ENCODE results near the gene ERGIC3.
"Not testable (repeated sequence)": the region's sequence is repeated elsewhere in the genome, so short reads cannot be mapped to it uniquely, and the experiment has no call there.

The ERGIC3 gene

GRCh38 chr20:35511814-35512420 is 30.0 kb upstream of the ERGIC3 start:
- peak; percentile 98 for TF ChIP-seq CTCF (IDR thresholded peaks at IDR 0.05; ENCODE audit: poor library complexity, severe bottlenecking)
- ATAC-seq (ENCODE audit: low read depth) (peak; percentile 4; the same call in 1 of the 3 replicates), DNase-seq (ENCODE audit: low spot score) (no peak)
- Histone ChIP-seq H3K36me3 (ENCODE audit: low read depth) (peaks cover 66% of the 10 kb centered on the region), H3K27me3 (ENCODE audit: insufficient read depth, poor library complexity, severe bottlenecking) (no peaks in the 10 kb centered on the region), H3K9me3 (ENCODE audit: severe bottlenecking) (no peaks in the 10 kb centered on the region), H3K4me3 (ENCODE audit: severe bottlenecking) (no peak overlapping the region), H3K27ac (ENCODE audit: poor library complexity, severe bottlenecking) (no peak overlapping the region), H3K4me1 (ENCODE audit: insufficient read depth, poor library complexity, severe bottlenecking) (peaks cover 8% of the 10 kb centered on the region)

- Histone ChIP-seq H3K27me3 (ENCODE audit: insufficient read depth, poor library complexity, severe bottlenecking) (no peaks in the 10 kb centered on the region), H3K9me3 (ENCODE audit: severe bottlenecking) (no peaks in the 10 kb centered on the region), H3K27ac (ENCODE audit: poor library complexity, severe bottlenecking) (no peak overlapping the region), H3K36me3 (ENCODE audit: low read depth) (peaks cover 41% of the 10 kb centered on the region), H3K4me1 (ENCODE audit: insufficient read depth, poor library complexity, severe bottlenecking) (peaks cover 8% of the 10 kb centered on the region), H3K4me3 (ENCODE audit: severe bottlenecking) (no peak overlapping the region)
- ATAC-seq (ENCODE audit: low read depth): no peak
- no peak for TF ChIP-seq CTCF (IDR thresholded peaks at IDR 0.05; ENCODE audit: poor library complexity, severe bottlenecking)
- no peak for DNase-seq (ENCODE audit: low spot score)
Observed at GRCh38 chr20:35514371-35514932, 27.4 kb upstream of the ERGIC3 start.

GRCh38 chr20:35515341-35515740 is 26.5 kb upstream of the ERGIC3 start:
- no peak overlapping the region for H3K4me3 ChIP-seq (ENCODE audit: severe bottlenecking)
- no peak for TF ChIP-seq CTCF (IDR thresholded peaks at IDR 0.05; ENCODE audit: poor library complexity, severe bottlenecking)
- H3K27me3 ChIP-seq (ENCODE audit: insufficient read depth, poor library complexity, severe bottlenecking): no peaks in the 10 kb centered on the region
- ATAC-seq (ENCODE audit: low read depth): no peak
- H3K27ac ChIP-seq (ENCODE audit: poor library complexity, severe bottlenecking): no peak overlapping the region
- H3K36me3 ChIP-seq (ENCODE audit: low read depth): peaks cover 32% of the 10 kb centered on the region
- no peaks in the 10 kb centered on the region for H3K9me3 ChIP-seq (ENCODE audit: severe bottlenecking)
- H3K4me1 ChIP-seq (ENCODE audit: insufficient read depth, poor library complexity, severe bottlenecking): peaks cover 8% of the 10 kb centered on the region
- DNase-seq (ENCODE audit: low spot score): no peak

GRCh38 chr20:35515949-35516645 is 25.8 kb upstream of the ERGIC3 start:
- TF ChIP-seq CTCF (IDR thresholded peaks at IDR 0.05; ENCODE audit: poor library complexity, severe bottlenecking): no peak
- Histone ChIP-seq H3K4me1 (ENCODE audit: insufficient read depth, poor library complexity, severe bottlenecking) (peaks cover 8% of the 10 kb centered on the region), H3K9me3 (ENCODE audit: severe bottlenecking) (no peaks in the 10 kb centered on the region)

GRCh38 chr20:35517125-35517524 is 24.8 kb upstream of the ERGIC3 start:
- DNase-seq (ENCODE audit: low spot score) (no peak), ATAC-seq (ENCODE audit: low read depth) (no peak)
- no peaks in the 10 kb centered on the region for H3K27me3 ChIP-seq (ENCODE audit: insufficient read depth, poor library complexity, severe bottlenecking)
- no peak overlapping the region for H3K27ac ChIP-seq (ENCODE audit: poor library complexity, severe bottlenecking)
- no peak for TF ChIP-seq CTCF (IDR thresholded peaks at IDR 0.05; ENCODE audit: poor library complexity, severe bottlenecking)
- H3K4me3 ChIP-seq (ENCODE audit: severe bottlenecking): no peak overlapping the region
- peaks cover 14% of the 10 kb centered on the region for H3K36me3 ChIP-seq (ENCODE audit: low read depth)
- H3K9me3 ChIP-seq (ENCODE audit: severe bottlenecking): no peaks in the 10 kb centered on the region
- H3K4me1 ChIP-seq (ENCODE audit: insufficient read depth, poor library complexity, severe bottlenecking): peaks cover 8% of the 10 kb centered on the region

More at GRCh38 chr20:35515949-35516645, 25.8 kb upstream of the ERGIC3 start:
- Histone ChIP-seq H3K36me3 (ENCODE audit: low read depth) (peaks cover 24% of the 10 kb centered on the region), H3K27me3 (ENCODE audit: insufficient read depth, poor library complexity, severe bottlenecking) (no peaks in the 10 kb centered on the region), H3K4me3 (ENCODE audit: severe bottlenecking) (no peak overlapping the region), H3K27ac (ENCODE audit: poor library complexity, severe bottlenecking) (peak overlapping the region; percentile 8)
- peak; percentile 93 for ATAC-seq (ENCODE audit: low read depth)
- DNase-seq (ENCODE audit: low spot score): no peak

GRCh38 chr20:35517767-35518166 is 24.1 kb upstream of the ERGIC3 start:
- not testable (repeated sequence) for H3K27me3 ChIP-seq (ENCODE audit: insufficient read depth, poor library complexity, severe bottlenecking); H3K27ac ChIP-seq (ENCODE audit: poor library complexity, severe bottlenecking); H3K4me1 ChIP-seq (ENCODE audit: insufficient read depth, poor library complexity, severe bottlenecking); H3K9me3 ChIP-seq (ENCODE audit: severe bottlenecking); H3K4me3 ChIP-seq (ENCODE audit: severe bottlenecking); H3K36me3 ChIP-seq (ENCODE audit: low read depth); ATAC-seq (ENCODE audit: low read depth); DNase-seq (ENCODE audit: low spot score)
